HG02678 (cell line): ENCODE results near the gene EID2.

Experiments
- ATAC-seq: cut with Tn5 transposase; IDR thresholded peaks from one replicate; pipeline ENCODE4 v1.9.1; 2021; ENCODE audit warnings: mild to moderate bottlenecking, moderate library complexity; ENCODE audit not compliant: unreplicated experiment

The EID2 gene

DNA sequence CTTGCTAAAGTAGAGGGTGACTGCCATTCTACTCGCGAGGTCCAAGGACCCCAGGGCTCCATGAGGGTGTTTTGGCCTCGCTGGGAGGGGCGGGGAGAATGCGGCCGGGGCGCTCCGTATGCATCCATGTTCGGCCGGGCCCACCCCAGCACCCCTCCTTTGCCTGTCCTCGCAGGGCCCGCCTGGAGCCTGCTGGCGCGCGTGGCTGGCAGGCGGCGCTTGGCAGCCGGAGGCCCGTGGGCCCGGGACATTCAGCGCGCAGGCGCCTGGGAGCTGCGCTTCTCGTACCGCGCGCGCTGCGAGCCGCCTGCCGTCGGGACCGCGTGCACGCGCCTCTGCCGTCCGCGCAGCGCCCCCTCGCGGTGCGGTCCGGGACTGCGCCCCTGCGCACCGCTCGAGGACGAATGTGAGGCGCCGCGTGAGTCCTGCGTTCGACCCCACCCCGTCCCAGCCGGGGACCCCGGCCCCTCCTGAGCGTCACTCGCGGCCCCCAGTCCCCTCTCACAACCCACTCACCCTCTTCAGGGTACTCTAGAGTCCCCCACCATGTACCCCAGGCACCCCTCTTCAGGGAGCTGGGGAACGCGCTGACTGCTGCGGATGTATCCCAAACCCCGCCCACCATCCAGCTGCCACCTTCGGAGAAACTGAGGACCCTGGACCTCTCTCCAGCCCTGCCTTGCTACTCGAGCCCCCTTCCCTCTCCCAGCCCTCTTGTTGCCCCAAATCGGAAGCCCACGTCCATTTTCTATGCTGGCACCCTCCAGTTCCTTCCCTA lies 37.1 kb downstream of the EID2 start:
- peak; percentile 52 for ATAC-seq

- no peak for ATAC-seq
Measured at GRCh38 chr19:39501340-39501739, 38.6 kb downstream of the EID2 start.

DNA sequence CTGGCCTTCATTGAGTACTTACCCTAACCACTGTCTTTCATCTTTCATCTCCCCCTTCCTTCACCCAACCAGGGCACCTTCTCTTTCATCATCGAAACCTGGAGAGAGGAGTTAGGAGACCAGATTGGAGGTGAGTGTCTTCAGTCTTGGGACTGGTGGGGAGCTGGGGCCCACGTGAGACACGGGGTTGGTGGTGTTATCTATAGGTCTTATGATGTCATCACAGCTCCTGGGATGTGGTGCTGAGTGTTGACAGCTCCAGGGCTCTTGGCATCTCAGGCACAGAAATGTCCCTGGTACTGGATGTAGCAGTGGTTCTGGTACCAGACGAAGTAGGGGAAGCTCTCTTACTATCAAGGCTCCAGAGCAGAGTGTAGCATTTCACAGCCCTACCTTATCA lies 39.4 kb downstream of the EID2 start:
- ATAC-seq, result no peak

GRCh38 chr19:39499932-39500331 lies 40.0 kb downstream of the EID2 start:
- no peak for ATAC-seq

DNA sequence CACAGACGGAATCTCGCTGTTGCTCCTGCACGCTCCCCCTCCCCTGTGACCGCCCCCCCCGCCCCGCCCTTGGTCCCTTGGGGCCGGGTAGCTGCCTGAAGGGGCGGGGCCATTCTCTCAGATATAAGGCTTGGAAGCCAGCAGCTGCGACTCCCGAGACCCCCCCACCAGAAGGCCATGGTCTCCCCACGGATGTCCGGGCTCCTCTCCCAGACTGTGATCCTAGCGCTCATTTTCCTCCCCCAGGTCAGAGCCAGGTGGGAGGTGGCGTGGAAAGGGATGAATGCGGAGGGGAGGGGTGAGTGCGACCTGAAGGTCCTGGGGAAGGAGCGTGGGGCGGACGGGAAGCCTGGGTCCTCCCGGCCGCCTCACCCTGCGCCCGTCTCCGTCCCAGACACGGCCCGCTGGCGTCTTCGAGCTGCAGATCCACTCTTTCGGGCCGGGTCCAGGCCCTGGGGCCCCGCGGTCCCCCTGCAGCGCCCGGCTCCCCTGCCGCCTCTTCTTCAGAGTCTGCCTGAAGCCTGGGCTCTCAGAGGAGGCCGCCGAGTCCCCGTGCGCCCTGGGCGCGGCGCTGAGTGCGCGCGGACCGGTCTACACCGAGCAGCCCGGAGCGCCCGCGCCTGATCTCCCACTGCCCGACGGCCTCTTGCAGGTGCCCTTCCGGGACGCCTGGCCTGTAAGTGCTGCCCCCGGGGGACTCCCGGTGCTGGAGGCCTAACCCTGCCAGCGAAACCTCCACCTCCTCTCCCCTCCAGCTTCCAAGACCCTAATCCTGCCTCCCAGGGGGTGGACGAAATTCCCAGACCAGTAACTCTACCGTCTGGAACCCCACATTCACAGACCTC lies 40.9 kb downstream of the EID2 start, which contains the start of gene DLL3:
TSS of gene DLL3 (plus strand) at position 150 of the 845 bp plus-strand sequence. CDS start at position 178, 28 bp downstream.
- no peak for ATAC-seq

- ATAC-seq, result no peak
Measured at GRCh38 chr19:39497996-39498797, 41.8 kb downstream of the EID2 start.

DNA sequence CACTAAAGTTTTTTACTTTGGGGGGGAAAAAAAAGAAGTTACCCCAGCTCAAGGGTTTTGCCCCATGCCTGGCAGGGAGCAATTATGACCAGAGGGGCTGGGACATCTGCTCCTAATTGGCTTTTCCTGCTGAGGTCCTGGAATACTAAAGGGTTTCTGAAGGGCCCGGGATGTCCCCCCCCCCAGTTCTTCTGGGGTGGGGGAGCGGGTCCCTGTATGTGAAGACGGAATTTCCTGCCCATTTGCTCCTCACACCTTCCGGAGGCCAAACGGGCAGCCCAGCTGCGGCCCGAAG lies 42.3 kb downstream of the EID2 start:
- ATAC-seq, result no peak

- ATAC-seq, result no peak
Measured at GRCh38 chr19:39496063-39496462, 43.9 kb downstream of the EID2 start.

- ATAC-seq, result no peak
Measured at GRCh38 chr19:39494661-39495060, 45.3 kb downstream of the EID2 start.

DNA sequence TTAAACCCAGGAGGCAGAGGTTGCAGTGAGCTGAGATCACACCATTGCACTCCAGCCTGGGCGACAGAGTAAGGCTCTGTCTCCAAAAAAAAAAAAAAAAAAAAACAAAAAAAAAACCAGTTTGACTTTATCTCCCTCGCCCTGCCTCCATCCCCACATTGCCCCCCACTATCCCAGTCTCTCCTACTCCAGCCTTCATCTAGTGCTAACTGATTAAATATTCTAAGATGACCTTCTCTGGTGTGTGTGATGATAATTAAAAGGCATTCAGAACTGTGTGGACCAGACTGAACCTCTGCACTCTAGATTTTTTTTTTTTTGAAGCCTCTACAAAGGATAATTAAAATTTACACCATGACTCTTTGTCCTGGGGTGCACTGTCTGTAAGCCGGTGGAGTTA lies 47.2 kb downstream of the EID2 start:
- no peak for ATAC-seq

DNA sequence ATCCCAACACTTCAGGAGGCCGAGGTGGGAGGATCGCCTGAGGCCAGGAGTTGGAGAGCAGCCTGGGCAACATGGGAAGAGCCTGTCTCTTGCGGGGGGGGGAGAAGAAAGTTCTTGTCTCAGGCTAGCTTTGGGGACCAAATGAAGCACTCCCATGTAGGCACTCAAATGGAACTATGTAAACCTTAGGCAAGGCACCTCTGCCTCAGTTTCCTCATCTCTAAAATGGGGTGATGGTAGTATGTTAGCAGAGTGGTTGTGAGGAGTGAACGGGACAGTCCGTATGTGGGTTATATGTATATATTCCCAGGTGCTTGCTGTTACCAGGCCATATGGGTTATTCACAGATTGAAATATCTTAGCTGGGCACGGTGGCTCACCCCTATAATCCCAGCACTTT lies 47.7 kb downstream of the EID2 start:
- ATAC-seq, result no peak

DNA sequence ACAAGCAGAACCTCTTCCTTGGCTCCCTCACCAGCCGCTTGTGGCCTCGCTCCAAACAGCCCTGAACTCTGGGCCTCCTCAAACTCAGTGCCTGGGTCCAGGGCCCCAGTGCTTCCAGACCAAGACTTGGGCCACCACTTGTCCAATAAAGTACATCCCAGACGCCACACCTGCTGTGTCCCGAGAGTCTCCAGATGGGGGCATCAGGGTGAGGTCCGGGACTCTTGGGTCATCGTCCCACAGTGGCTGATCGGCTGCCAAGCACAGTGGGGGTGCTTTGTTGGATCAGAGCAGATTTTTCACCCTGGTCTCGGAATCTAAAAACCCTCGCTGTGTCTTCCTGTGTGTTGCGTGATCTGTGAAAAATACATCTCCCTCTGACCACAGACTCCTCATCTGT lies 50.2 kb downstream of the EID2 start:
- ATAC-seq, result no peak
